ENCODE results near the gene EPHX1.
"Not testable (repeated sequence)": the region's sequence is repeated elsewhere in the genome, so short reads cannot be mapped to it uniquely, and the experiment has no call there.

The EPHX1 gene

DNA sequence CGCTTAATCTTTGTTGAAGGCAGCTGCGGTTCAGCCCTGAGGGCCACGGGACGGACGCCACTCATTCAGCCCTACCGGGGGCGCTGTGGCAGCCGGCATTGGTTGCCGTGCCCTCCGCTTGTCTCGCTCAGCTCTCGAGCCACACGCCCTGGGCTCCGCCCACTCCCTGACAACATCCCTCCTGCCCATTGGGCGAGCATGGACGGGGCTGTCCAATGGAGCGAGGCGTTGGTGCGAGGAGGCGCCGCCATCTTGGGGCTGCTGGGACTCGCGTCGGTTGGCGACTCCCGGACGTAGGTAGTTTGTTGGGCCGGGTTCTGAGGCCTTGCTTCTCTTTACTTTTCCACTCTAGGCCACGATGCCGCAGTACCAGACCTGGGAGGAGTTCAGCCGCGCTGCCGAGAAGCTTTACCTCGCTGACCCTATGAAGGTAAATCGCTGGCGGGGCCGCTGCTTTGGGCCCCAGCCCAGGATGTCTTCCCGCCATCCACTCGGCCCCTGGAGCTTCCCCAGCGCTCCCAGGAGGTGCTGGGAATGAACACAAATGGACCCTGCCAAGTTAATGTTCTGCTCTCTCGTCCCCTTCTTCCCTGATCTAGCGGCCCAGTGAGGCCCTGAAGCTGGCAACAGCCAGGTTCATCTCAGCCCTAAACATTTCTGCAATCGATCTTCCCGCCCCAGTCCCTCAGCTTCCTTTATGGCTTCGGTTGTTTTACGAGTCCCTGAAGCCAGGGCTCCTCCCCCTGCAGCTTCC is 32.2 kb upstream of the EPHX1 start, which contains the start of gene SRP9:
TSS of gene SRP9 (plus strand) at position 244 of the 754 bp plus-strand sequence. CDS start at position 359, 115 bp downstream.
- peak; percentile 99 for DNase-seq (ENCODE audit: low spot score)

GRCh38 chr1:225778337-225778669 is 31.6 kb upstream of the EPHX1 start:
- no peak for DNase-seq (ENCODE audit: low spot score)

GRCh38 chr1:225779165-225779564 is 30.8 kb upstream of the EPHX1 start:
- not testable (repeated sequence) for DNase-seq (ENCODE audit: low spot score)

- DNase-seq (ENCODE audit: low spot score): no peak
These were observed 29.8 kb upstream of the EPHX1 start for GRCh38 chr1:225780134-225780533.

DNA sequence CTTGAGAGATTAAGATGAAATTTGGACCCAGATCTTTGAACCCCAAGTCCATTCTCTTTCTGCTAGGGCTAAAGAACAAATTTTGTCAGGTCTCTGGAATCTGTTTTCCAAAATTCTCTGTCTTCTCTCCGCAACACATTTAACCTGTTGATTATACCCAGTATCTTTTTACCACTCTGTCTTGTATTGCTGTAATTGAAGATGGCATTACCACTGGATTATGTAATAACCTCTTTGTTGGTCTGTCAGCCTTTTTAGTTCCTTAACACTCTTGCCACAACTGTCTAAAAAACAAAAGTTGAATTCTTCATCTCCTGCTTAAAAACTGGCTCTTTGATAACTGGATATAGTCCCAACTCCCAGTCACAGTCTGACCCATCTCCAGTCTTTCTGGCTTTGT is 29.3 kb upstream of the EPHX1 start:
- no peak for DNase-seq (ENCODE audit: low spot score)

DNA sequence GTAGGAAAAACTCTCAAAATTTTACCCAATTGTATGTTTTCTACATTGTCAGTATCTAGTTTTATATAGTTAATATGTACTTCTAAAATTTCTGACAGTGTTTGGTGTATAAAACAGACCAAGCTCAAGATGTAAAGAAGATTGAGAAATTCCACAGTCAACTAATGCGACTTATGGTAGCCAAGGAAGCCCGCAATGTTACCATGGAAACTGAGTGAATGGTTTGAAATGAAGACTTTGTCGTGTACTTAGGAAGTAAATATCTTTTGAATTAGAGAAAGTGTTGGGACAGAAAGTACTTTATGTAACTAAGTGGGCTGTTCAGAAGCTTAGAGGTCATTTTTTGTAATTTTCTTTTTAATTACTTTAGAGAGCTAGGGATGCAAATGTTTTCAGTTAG is 20.8 kb upstream of the EPHX1 start:
- not testable (repeated sequence) for DNase-seq (ENCODE audit: low spot score)

DNA sequence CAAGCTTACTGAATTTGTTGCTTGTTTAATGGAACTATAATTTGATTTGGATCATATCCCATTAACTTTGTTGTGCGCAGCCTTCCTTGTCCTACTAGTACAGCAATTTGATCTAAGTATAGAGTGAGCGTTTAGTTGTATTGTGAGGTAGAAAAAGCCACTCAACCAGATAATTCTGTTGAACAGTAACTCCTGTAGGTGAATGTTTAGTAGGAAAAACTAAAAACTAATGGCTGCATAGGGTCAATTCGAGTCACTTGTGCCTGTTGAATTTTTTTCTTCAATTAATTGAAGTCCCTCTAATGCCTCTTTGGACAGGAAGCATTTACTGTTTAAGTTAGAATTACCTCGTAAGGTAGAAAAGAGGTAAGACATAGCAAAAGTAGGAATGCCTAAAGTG is 15.0 kb upstream of the EPHX1 start:
- no peak for DNase-seq (ENCODE audit: low spot score)

DNA sequence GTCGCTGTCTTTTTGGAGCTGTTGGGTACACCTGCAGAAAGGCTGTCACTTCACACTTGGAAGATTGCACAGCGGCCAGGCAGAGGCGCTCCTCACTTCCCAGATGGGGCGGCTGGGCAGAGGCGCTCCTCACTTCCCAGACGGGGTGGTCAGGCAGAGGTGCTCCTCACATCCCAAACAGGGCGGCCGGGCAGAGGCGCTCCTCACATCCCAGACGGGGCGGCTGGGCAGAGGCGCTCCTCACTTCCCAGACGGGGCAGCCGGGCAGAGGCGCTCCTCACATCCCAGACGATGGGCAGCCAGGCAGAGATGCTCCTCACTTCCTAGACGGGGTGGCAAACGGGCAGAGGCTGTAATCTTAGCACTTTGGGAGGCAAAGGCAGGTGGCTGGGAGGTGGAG is 13.8 kb upstream of the EPHX1 start:
- DNase-seq (ENCODE audit: low spot score): not testable (repeated sequence)

DNA sequence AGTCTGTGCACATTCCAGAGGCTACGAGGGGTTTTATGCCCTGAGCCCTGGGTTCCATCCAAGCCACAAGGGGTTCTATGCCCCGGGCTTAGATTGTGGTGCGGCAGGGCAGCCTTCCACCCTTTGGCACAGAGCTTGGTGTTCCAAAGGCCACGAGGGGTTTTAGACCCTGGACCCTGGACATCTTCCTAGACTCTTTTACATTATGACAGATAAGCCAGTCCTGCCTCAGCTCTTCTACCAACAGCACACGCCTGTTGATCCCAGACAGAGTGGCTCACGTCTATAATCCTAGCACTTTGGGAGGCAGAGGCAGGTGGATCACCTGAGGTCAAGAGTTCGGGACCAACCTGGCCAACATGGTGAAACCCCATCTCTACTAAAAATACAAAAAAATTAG is 8.8 kb upstream of the EPHX1 start:
- DNase-seq (ENCODE audit: low spot score): not testable (repeated sequence)

- DNase-seq (ENCODE audit: low spot score): no peak
These were observed 3.7 kb upstream of the EPHX1 start for GRCh38 chr1:225806249-225806648.

GRCh38 chr1:225806736-225807135 is 3.2 kb upstream of the EPHX1 start:
- not testable (repeated sequence) for DNase-seq (ENCODE audit: low spot score)

DNA sequence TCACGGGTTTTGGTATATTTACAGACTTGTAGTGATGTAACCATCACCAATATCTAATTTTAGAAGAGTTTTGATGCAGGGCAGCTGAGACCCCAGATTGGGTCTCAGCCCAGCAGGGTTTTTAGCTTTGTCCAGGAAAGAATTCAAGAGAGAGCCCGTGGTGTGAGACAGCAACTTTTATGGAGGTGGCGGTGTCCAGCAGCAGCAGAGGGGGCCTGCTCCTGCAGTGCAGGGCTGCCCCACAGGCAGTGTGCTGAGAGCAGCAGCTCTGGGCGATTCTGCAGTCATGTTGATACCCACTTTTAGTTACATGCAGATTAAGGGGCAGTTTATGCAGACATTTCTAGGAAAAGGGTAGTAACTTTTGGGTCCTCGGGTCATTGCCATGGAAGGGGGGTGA is 1.8 kb upstream of the EPHX1 start:
- DNase-seq (ENCODE audit: low spot score): no peak

DNA sequence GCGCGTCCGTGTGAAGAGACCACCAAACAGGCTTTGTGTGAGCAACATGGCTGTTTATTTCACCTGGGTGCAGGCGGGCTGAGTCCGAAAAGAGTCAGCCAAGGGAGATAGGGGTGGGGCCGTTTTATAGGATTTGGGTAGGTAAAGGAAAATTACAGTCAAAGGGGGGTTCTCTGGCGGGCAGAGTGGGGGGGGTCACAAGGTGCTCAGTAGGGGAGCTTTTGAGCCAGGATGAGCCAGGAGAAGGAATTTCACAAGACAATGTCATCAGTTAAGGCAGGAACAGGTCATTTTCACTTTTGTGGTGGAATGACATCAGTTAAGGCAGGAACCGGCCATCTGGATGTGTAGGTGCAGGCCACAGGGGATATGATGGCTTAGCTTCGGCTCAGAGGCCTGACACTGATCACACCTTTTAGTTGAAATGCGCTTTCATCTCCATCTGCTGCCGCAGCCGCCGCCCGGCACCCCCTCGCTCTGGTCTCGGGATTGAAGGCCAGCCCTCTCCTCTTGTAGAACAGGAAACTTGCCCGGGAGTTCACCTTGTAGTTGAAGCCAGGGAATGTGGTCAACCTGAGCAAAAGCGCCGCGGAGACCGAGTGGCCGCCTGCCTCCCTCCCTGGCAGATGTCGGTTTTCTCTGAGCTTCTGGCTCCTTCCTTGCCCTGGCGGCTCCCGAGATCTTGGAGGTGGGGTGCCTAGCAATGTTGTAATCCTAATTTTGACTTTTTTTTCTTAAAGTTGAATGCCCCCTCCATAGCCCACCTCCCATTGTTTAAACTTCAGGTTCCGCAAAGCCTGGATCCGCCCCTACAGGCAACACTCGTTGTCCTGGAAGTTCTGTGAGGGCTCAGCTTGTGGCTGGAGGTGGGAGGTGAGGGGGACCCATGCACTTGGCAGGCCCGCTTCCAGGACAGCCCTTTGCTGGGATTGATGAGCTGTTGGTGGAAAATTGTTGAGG is 935 bp downstream of the EPHX1 start:
- DNase-seq (ENCODE audit: low spot score): not testable (repeated sequence)

DNA sequence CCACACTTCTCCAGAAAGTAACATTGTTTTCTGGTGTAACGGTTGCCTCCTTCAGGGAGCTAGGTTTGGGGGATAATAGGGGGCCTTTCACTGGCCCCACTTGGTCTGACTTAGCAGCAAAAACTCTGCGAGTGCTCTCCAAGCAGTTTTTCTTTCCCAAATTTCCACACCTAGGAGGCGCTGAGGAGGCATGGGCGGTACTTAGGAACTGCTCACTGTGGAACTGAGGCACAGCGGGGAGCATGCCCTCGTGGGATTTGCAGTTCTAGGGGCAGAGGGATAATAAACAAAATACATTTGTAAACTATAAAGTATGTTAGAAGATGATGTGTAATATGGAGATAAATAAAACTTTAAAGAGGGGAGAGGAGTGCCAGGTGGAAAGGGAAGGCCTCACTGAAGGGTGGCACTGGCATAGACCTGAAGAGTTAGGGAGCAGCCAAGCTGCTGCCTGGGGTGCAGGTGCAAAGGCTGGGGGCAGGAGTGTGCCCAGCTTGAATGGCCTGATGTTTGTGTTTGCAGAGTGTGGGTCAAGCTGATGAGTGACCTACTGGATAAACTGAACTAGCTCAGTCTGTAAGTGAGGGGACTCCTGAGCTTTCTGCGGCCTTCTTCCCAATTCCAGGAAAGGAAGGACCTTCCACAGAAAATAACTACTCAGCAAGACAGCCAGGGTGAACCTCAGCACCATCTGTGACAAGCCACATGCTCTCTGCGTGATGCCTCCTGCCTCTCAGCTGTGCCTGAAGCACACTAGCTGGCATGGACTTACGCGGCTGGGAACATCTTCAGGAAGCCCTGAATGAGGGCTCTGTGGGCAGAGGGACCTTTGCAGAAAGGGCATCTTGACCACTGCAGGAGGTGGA is 1.9 kb downstream of the EPHX1 start:
- no peak for DNase-seq (ENCODE audit: low spot score)

GRCh38 chr1:225812488-225813213 is 2.7 kb downstream of the EPHX1 start:
- DNase-seq (ENCODE audit: low spot score): no peak

GRCh38 chr1:225813214-225813964 is 3.5 kb downstream of the EPHX1 start:
- no peak for DNase-seq (ENCODE audit: low spot score)

- no peak for DNase-seq (ENCODE audit: low spot score)
These were observed 4.5 kb downstream of the EPHX1 start for GRCh38 chr1:225814381-225814780.

DNA sequence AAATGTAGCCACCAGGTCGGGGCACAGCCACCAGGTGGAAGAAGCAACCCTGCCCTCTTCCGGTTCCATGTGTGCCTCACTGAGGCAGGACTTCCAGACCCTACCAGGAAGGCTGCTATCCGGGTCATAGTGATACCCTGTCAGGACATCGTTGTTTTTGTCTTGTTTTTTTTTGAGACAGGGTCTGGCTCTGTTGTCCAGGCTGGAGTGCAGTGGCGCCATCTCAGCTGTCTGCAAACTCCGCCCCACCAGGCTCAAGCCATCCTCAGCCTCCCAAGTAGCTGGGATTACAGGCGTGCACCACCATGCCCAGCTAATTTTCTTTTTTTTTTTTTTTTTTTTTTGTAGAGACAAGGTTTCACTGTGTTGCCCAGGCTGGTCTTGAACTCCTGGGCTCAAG is 5.2 kb downstream of the EPHX1 start:
- DNase-seq (ENCODE audit: low spot score): not testable (repeated sequence)

DNA sequence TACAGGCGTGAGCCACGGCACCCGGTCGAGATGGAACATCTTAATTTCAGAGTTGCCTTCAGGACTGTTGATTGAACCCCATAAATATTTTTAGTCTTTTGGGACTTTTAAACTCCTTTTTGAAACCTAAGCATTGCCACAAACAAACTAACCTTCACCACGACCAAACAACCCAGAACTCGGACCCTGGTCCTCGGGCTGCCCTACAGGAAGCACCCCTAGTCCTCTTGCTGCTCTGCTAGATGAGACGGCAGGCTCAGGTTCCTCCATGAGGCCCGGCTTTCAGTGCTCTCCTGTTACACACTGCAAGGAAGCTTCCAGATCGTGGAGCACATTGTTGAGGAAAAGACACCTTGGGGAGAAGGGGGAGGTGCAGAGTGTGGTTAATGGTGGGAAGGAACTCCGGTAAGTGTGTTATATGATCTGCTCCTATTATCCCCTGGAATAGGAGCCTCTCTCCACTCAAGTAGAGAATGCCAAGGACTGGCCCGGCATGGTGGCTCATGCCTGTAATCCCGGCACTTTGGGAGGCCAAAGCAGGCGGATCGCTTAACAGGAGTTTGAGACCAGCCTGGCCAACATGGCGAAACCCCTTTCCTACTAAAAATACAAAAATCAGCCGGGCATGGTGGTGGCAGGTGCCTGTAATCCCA is 5.7 kb downstream of the EPHX1 start:
- DNase-seq (ENCODE audit: low spot score): no peak

Measured in CD4-positive, alpha-beta T cell treated with Interleukin-15 for 4 hours (primary cell).